GM12801 (cell line): ENCODE measurements around the gene HEATR5A.

ENCODE experiments used
- CTCF ChIP-seq: IDR thresholded peaks from one replicate; pipeline ENCODE4 v1.5.1; 2011; ENCODE audit warnings: control low read depth; ENCODE audit not compliant: insufficient read length; ENCODE audit errors: extremely low read depth

Gene HEATR5A

DNA sequence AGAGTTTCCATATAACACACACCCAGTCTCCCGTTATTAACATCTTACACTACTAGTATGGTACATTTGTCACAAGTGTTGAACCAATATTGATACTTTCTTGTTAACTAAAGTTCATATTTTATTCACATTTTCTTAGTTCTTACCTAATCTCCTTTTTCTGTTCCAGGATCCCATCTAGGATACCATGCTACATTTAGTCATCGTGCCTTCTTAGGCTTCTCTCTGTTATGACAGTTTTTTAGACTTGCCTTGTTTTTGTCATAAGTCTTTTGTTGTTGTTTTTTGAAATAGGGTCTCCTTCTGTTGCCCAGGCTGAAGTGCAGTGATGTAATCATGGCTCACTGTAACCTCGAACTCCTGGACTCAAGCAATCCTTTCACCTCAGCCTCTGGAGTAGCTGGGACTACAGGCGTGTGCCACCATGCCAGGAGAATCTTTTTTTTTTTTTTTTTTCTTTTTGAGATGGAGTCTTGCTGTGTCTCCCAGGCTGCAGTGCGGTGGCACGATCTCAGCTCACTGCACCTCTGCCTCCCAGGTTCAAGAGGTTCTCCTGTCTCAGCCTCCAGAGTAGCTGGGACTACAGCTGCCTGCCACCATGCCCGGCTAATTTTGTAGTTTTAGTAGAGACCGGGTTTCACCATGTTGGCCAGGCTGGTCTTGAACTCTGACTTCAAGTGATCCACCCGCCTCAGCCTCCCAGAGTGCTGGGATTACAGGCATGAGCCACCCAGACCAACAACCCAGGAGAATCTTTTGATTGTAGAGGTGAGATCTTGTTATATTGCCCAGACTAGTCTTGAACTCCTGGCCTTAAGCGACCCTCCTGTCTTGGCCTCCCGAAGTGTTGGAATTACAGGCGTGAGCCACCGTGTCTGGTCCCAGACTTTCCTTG is 153.7 kb downstream of the HEATR5A start:
- TF ChIP-seq CTCF = no peak

DNA sequence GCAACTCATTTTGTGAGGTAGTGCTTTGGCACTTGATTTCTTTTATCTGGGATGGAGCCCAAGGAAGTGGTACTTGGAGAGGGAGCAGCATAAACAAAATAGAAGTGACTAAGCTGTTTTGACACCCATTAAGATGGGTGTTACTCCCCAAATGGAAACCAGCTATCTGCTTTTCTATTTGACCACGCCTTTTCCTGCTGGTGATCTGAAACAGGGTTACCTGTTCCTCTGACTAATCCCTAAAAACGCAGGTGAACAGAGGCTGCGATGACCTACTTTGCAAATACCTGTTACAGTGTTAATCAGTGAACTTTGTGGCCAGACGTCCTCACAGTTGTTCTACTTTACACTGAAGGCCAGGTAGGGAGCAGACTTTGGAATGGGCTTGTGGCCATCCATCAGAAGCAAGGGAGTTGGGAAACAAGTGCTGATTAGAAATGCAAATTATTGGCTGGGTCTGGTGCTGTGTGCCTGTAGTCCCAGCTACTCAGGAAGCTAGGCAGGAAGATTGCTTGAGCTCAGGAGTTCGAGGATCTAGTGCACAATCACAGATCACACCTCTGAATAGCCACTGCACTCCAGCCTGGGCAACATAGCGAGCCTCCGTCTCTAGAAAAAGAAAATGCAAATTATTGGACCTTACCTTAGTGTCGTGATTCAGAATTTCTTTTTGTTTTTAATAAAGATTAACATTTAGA is 154.5 kb downstream of the HEATR5A start:
- TF ChIP-seq CTCF = no peak

GRCh38 chr14:31263485-31264133 is 156.7 kb downstream of the HEATR5A start:
- TF ChIP-seq CTCF = no peak

GRCh38 chr14:31261859-31262731 is 158.3 kb downstream of the HEATR5A start:
- no peak for TF ChIP-seq CTCF

GRCh38 chr14:31261523-31261858 is 158.9 kb downstream of the HEATR5A start:
- no peak for TF ChIP-seq CTCF

- no peak for TF ChIP-seq CTCF
Measured at GRCh38 chr14:31258427-31259039, 161.8 kb downstream of the HEATR5A start.
